Neural cell (in vitro differentiated cells): ENCODE data around the gene CD47. TPM values are rescaled to one million over a fixed set of nuclear protein-coding genes. Genes with fewer than 3 reads are reported as not detected.

Experiments
- H2AFZ ChIP-seq: fragments of 200-600, 300-800 bp; sonication (generic), shearing (Covaris generic); 2 replicates; pipeline ENCODE4 v1.6.0; 2014; ENCODE audit warnings: low read depth, mild to moderate bottlenecking, antibody characterized with exemption, low read length, moderate library complexity
- H3F3A ChIP-seq: fragments of 200-600 bp; shearing (Covaris generic); 2 replicates; pipeline ENCODE4 v1.6.1; 2016; ENCODE audit warnings: mild to moderate bottlenecking, moderate library complexity, mixed read lengths, antibody characterized with exemption, low read length; ENCODE audit not compliant: insufficient read depth, poor library complexity, severe bottlenecking
- H3K27ac ChIP-seq: fragments of 200-600, 300-800 bp; sonication (generic), shearing (Covaris generic); 2 replicates; pipeline ENCODE4 v1.5.1; 2014; ENCODE audit warnings: mild to moderate bottlenecking, low read length, moderate library complexity
- H3K27me3 ChIP-seq: fragments of 300-800, 200-600 bp; sonication (generic), shearing (Covaris generic); 2 replicates; pipeline ENCODE4 v1.6.0; 2014; ENCODE audit warnings: mild to moderate bottlenecking, low read depth, low read length, moderate library complexity; ENCODE audit not compliant: insufficient read depth
- H3K36me3 ChIP-seq: fragments of 300-800, 200-600 bp; sonication (generic), shearing (Covaris generic); 2 replicates; pipeline ENCODE4 v1.5.1; 2014; ENCODE audit warnings: mild to moderate bottlenecking, antibody characterized with exemption, low read length, moderate library complexity; ENCODE audit not compliant: insufficient read depth
- H3K4me2 ChIP-seq: fragments of 300-800, 200-600 bp; sonication (generic), shearing (Covaris generic); 2 replicates; pipeline ENCODE4 v1.6.0; 2014; ENCODE audit warnings: mild to moderate bottlenecking, low read length
- H3K4me3 ChIP-seq: fragments of 300-800, 200-600 bp; sonication (generic), shearing (Covaris generic); 2 replicates; pipeline ENCODE4 v1.5.1; 2014; ENCODE audit warnings: mild to moderate bottlenecking, low read length, moderate library complexity
- H3K79me2 ChIP-seq: fragments of 200-600 bp; shearing (Covaris generic); replicated peaks from 2 replicates; pipeline ENCODE4 v1.6.0; 2014; ENCODE audit warnings: mild to moderate bottlenecking, low read length, moderate library complexity; ENCODE audit not compliant: insufficient read depth
- H3K9ac ChIP-seq: fragments of 300-800, 200-600 bp; sonication (generic), shearing (Covaris generic); 2 replicates; pipeline ENCODE4 v1.6.1; 2016; ENCODE audit warnings: mild to moderate bottlenecking, low read length, mixed read lengths
- H3K9me2 ChIP-seq: fragments of 200-600 bp; shearing (Covaris generic); 2 replicates; pipeline ENCODE4 v1.6.1; 2016; ENCODE audit warnings: mild to moderate bottlenecking, low read length, mixed read lengths; ENCODE audit not compliant: insufficient read depth
- H3K9me3 ChIP-seq: fragments of 200-600, 300-800 bp; sonication (generic), shearing (Covaris generic); 2 replicates; pipeline ENCODE4 v1.6.1; 2016; ENCODE audit warnings: mild to moderate bottlenecking, mixed run types, low read length, moderate library complexity, mixed read lengths
- H4K20me1 ChIP-seq: fragments of 200-600 bp; shearing (Covaris generic); 2 replicates; pipeline ENCODE4 v1.6.1; 2016; ENCODE audit warnings: mild to moderate bottlenecking, mixed run types; ENCODE audit not compliant: insufficient read depth
- CTCF ChIP-seq: fragments of 450-650 bp; IDR thresholded peaks from 2 replicates; pipeline ENCODE4 v1.5.1; 2014; ENCODE audit warnings: antibody characterized with exemption, mild to moderate bottlenecking, moderate library complexity; ENCODE audit not compliant: poor library complexity, severe bottlenecking
- EP300 ChIP-seq: fragments of 450-650 bp; conservative IDR thresholded peaks from 2 replicates; pipeline ENCODE4 v1.6.1; 2014; ENCODE audit warnings: antibody characterized with exemption, mild to moderate bottlenecking, moderate library complexity; ENCODE audit not compliant: poor library complexity, severe bottlenecking
- EZH2 ChIP-seq: fragments of 200-600, 300-800 bp; shearing (Covaris generic), sonication (generic); IDR thresholded peaks from 2 replicates; pipeline ENCODE4 v1.6.1; 2014; ENCODE audit warnings: antibody characterized with exemption, low read length, borderline replicate concordance, mild to moderate bottlenecking; ENCODE audit not compliant: insufficient read depth, poor library complexity, severe bottlenecking
- MXI1 ChIP-seq: fragments of 450-650 bp; conservative IDR thresholded peaks from 2 replicates; pipeline ENCODE4 v1.6.1; 2014; ENCODE audit warnings: antibody characterized with exemption, mild to moderate bottlenecking; ENCODE audit not compliant: poor library complexity, severe bottlenecking
- POLR2AphosphoS5 ChIP-seq: IDR thresholded peaks from 2 replicates; pipeline ENCODE4 v1.6.1; 2012
- RAD21 ChIP-seq: fragments of 450-650 bp; conservative IDR thresholded peaks from 2 replicates; pipeline ENCODE4 v1.6.1; 2014; ENCODE audit warnings: antibody characterized with exemption, mild to moderate bottlenecking, moderate library complexity
- REST ChIP-seq: IDR thresholded peaks from 2 replicates; pipeline ENCODE4 v1.6.1; 2012; ENCODE audit warnings: borderline replicate concordance
- SMC3 ChIP-seq: fragments of 450-650 bp; conservative IDR thresholded peaks from 2 replicates; pipeline ENCODE4 v1.6.1; 2014; ENCODE audit warnings: antibody characterized with exemption, mild to moderate bottlenecking, moderate library complexity; ENCODE audit not compliant: poor library complexity
- TAF1 ChIP-seq: IDR thresholded peaks from 2 replicates; pipeline ENCODE4 v1.6.1; 2012; ENCODE audit warnings: low read depth
- polyA plus RNA-seq: library from polyadenylated mRNA; depleted of rRNA; stranded (reverse); fragments of >200 nt; gene quantifications from 2 replicates; pipeline ENCODE4 v1.2.3, GENCODE V29; 2014

The CD47 gene
- polyA plus RNA-seq, 1 donor from 2014 or later, result 128 TPM

GRCh38 chr3:108053483-108053882 is 37.3 kb downstream of the CD47 start:
- Histone ChIP-seq H3K27ac (no peak overlapping the region), H3K36me3 (no peaks in the 10 kb centered on the region), H3F3A (no peaks in the 10 kb centered on the region), H3K4me3 (no peak overlapping the region), H3K27me3 (no peaks in the 10 kb centered on the region), H3K79me2 (no peaks in the 10 kb centered on the region), H3K9me2 (no peaks in the 10 kb centered on the region), H3K4me2 (no peak overlapping the region), H4K20me1 (no peaks in the 10 kb centered on the region), H3K9me3 (no peaks in the 10 kb centered on the region), H2AFZ (no peak overlapping the region), H3K9ac (no peak overlapping the region)
- TF ChIP-seq EP300, result no peak

- H3K79me2 ChIP-seq, result no peaks in the 10 kb centered on the region
- H3F3A ChIP-seq, result no peaks in the 10 kb centered on the region
- no peaks in the 10 kb centered on the region for H3K27me3 ChIP-seq
- no peaks in the 10 kb centered on the region for H3K36me3 ChIP-seq
- H3K27ac ChIP-seq, result no peak overlapping the region
- no peaks in the 10 kb centered on the region for H3K9me2 ChIP-seq
- no peak overlapping the region for H3K9ac ChIP-seq
- TF ChIP-seq RAD21 (no peak), TAF1 (no peak), SMC3 (no peak), REST (no peak), MXI1 (no peak), EZH2 (no peak), EP300 (no peak), CTCF (no peak), POLR2AphosphoS5 (no peak)
- no peak overlapping the region for H3K4me3 ChIP-seq
- H3K4me2 ChIP-seq, result no peak overlapping the region
- H4K20me1 ChIP-seq, result no peaks in the 10 kb centered on the region
- H2AFZ ChIP-seq, result no peak overlapping the region
- no peaks in the 10 kb centered on the region for H3K9me3 ChIP-seq
Measured at GRCh38 chr3:108053067-108053466, 37.8 kb downstream of the CD47 start.

- H3K27ac ChIP-seq, result no peak overlapping the region
- no peak overlapping the region for H2AFZ ChIP-seq
- H3K36me3 ChIP-seq, result no peaks in the 10 kb centered on the region
- TF ChIP-seq POLR2AphosphoS5 (no peak), REST (no peak), EZH2 (no peak), SMC3 (no peak), EP300 (no peak), RAD21 (no peak), CTCF (no peak), TAF1 (no peak)
- H3K9me3 ChIP-seq, result no peaks in the 10 kb centered on the region
- H4K20me1 ChIP-seq, result no peaks in the 10 kb centered on the region
- no peaks in the 10 kb centered on the region for H3K27me3 ChIP-seq
- H3K9ac ChIP-seq, result no peak overlapping the region
- no peaks in the 10 kb centered on the region for H3K79me2 ChIP-seq
- no peak overlapping the region for H3K4me3 ChIP-seq
- H3F3A ChIP-seq, result no peaks in the 10 kb centered on the region
- H3K9me2 ChIP-seq, result no peaks in the 10 kb centered on the region
- H3K4me2 ChIP-seq, result no peak overlapping the region
Measured at GRCh38 chr3:108051005-108051404, 39.8 kb downstream of the CD47 start.
